Smooth muscle cell (in vitro differentiated cells): ENCODE results near the gene TXNRD2. TPM values are rescaled to one million over a fixed set of nuclear protein-coding genes. Genes with fewer than 3 reads are reported as not detected.

Source experiments
- DNase-seq: peaks from one replicate; lab custom pipeline; 2025; ENCODE audit not compliant: unreplicated experiment; lab: John Stamatoyannopoulos, UW
- H2AFZ ChIP-seq: fragments of 200-600 bp; sonication (generic); 2 replicates; pipeline ENCODE4 v1.6.0; 2016; ENCODE audit warnings: antibody characterized with exemption, low read depth, mild to moderate bottlenecking
- H3F3A ChIP-seq: fragments of 200-600 bp; sonication (generic); 2 replicates; pipeline ENCODE4 v1.6.0; 2017; ENCODE audit warnings: antibody characterized with exemption, low read depth
- H3K27ac ChIP-seq: fragments of 200-600 bp; sonication (generic); 2 replicates; pipeline ENCODE4 v1.5.1; 2016; ENCODE audit warnings: low read depth, mild to moderate bottlenecking
- H3K27me3 ChIP-seq: fragments of 200-600 bp; sonication (generic); 2 replicates; pipeline ENCODE4 v1.6.1; 2016; ENCODE audit warnings: low read depth, mild to moderate bottlenecking
- H3K36me3 ChIP-seq: fragments of 200-600 bp; sonication (generic); 2 replicates; pipeline ENCODE4 v1.5.1; 2016; ENCODE audit warnings: low read depth
- H3K4me1 ChIP-seq: fragments of 200-600 bp; sonication (generic); 2 replicates; pipeline ENCODE4 v1.5.1; 2016; ENCODE audit warnings: low read depth
- H3K4me2 ChIP-seq: fragments of 200-600 bp; sonication (generic); 2 replicates; pipeline ENCODE4 v1.6.0; 2016; ENCODE audit warnings: mild to moderate bottlenecking
- H3K4me3 ChIP-seq: fragments of 200-600 bp; sonication (generic); 2 replicates; pipeline ENCODE4 v1.5.1; 2016; ENCODE audit warnings: mild to moderate bottlenecking
- H3K79me2 ChIP-seq: fragments of 200-600 bp; sonication (generic); 2 replicates; pipeline ENCODE4 v1.6.0; 2016; ENCODE audit warnings: low read depth, mild to moderate bottlenecking
- H3K9ac ChIP-seq: fragments of 200-600 bp; sonication (generic); 2 replicates; pipeline ENCODE4 v1.6.0; 2016; ENCODE audit warnings: low read depth
- H3K9me3 ChIP-seq: fragments of 200-600 bp; sonication (generic); replicated peaks from 2 replicates; pipeline ENCODE4 v1.5.1; 2016; ENCODE audit warnings: low read depth
- H4K20me1 ChIP-seq: fragments of 200-600 bp; sonication (generic); 2 replicates; pipeline ENCODE4 v1.6.0; 2016; ENCODE audit warnings: low read depth
- WGBS: methylation state at CpG from one replicate; pipeline ENCODE4 v1.1.7; 2016; ENCODE audit warnings: low lambda C conversion rate; 5-methylcytosine and 5-hydroxymethylcytosine counted together
- polyA plus RNA-seq: library from polyadenylated mRNA; unstranded; fragments of >200 nt; fragmentation: Nextera tagmentation; extraction: Ambion mirVana; gene quantifications from 2 replicates; pipeline ENCODE4 v1.2.1, GENCODE V29; 2016
- total RNA-seq: library from RNA; depleted of rRNA; stranded (reverse); fragments of >200 nt; gene quantifications from 2 replicates; pipeline ENCODE4 v1.2.3, GENCODE V29; 2014
- TF ChIP-seq, protein P1 (sequence below): fragments of 200-600 bp; sonication (generic); IDR thresholded peaks from 2 replicates; pipeline ENCODE4 v1.5.1; 2017; ENCODE audit warnings: borderline replicate concordance, mild to moderate bottlenecking, antibody characterized with exemption; ENCODE audit not compliant: insufficient read depth, poor library complexity, severe bottlenecking

Gene TXNRD2
- total and polyA plus RNA-seq, 2 experiments from 2014 or later: 3.2 TPM; not detected in 1

DNA sequence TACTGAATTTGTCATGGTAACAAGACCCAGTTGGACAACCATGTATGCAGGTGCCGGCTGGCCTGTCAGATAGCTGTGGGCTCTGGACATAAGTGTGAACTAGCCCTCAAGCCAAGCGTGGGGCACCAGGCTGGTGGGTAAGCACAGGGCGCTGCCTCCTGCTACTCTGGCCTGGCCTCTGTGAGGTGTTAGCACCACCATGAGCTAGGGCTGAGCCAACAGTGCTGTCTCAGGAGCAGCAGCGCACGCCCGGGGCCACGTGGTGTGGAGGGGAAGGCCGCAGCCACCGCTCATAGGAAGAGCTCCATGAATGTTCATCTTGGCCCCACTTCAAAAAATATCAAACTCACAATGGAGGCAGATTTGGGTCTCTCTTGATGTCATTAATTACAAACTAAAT, 51.7 kb downstream of the TXNRD2 start:
- Histone ChIP-seq H3F3A (no peaks in the 10 kb centered on the region), H3K36me3 (no peaks in the 10 kb centered on the region), H3K9ac (no peak overlapping the region), H3K27ac (no peak overlapping the region), H3K27me3 (no peaks in the 10 kb centered on the region), H3K9me3 (no peaks in the 10 kb centered on the region), H2AFZ (no peak overlapping the region), H4K20me1 (no peaks in the 10 kb centered on the region), H3K4me3 (no peak overlapping the region), H3K4me1 (peaks cover 22% of the 10 kb centered on the region), H3K4me2 (no peak overlapping the region), H3K79me2 (no peaks in the 10 kb centered on the region)
- WGBS: 87% methylated on average over 9 of the region's 9 CpGs
- DNase-seq: no peak
- TF ChIP-seq, protein P1, sequence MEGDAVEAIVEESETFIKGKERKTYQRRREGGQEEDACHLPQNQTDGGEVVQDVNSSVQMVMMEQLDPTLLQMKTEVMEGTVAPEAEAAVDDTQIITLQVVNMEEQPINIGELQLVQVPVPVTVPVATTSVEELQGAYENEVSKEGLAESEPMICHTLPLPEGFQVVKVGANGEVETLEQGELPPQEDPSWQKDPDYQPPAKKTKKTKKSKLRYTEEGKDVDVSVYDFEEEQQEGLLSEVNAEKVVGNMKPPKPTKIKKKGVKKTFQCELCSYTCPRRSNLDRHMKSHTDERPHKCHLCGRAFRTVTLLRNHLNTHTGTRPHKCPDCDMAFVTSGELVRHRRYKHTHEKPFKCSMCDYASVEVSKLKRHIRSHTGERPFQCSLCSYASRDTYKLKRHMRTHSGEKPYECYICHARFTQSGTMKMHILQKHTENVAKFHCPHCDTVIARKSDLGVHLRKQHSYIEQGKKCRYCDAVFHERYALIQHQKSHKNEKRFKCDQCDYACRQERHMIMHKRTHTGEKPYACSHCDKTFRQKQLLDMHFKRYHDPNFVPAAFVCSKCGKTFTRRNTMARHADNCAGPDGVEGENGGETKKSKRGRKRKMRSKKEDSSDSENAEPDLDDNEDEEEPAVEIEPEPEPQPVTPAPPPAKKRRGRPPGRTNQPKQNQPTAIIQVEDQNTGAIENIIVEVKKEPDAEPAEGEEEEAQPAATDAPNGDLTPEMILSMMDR: no peak

DNA sequence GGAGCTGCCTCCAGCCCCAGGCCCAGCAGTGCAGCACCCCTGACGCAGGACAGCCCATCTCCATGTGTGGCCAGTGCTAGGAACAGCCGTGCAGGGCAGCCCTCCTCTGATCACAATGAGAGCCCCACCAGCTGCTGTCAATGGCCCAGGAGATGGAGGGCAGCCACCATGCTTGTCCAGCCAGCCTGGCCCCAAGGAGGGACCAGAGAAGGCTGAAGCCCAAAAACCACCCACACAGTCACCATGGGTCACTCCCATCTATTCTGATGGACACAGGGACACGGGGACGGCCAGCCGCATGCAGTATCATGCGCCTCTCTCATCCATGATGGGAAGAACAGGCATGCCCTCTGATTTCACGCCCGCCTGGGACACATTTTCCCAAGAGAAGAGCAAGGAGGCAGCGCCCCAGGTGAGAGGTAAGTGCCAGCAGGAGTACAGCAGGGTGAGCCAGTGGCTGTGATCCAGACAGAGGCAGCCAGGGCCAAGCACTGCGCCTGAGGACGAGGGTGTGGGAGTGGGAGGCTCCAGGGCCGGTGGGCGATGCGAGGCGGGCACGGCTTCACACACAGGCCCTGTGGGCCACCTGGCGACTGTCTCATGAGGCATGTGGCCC, 53.4 kb downstream of the TXNRD2 start:
- no peak overlapping the region for H3K27ac ChIP-seq
- no peaks in the 10 kb centered on the region for H3K27me3 ChIP-seq
- H3K36me3 ChIP-seq: no peaks in the 10 kb centered on the region

DNA sequence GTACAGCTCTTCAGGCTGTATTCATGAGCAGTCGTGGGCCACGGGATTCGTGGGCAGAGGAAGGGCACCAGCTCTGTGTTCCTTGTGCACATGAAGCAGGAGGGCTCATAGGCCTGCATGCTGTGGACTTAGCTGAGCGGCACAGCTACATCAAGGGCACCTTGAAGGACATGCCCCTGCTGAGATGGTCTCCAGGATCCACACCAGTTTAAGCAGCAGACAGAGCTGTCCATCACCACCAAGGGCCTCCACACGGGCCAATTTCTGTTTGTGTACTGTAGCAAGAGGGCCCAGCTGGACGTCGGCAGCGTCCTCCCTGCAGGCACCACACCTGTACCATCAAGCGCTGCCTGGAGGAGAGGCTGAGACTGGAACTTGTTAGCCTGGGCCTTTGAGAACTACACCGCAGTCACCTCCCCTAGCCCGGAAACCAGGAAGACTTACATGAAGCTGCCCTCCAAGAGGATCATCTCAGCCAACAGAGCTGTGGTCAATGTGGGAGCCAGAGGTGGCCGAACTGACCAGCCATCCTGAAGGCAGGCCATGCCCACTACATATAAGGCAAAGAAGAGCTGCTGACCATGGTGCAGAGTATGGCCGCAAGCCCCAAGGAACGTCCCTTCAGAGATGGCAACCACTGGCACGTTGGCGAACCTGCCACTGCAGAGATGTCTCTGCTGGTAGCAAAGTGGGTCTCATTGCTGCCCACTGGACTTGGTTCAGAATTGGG, 54.2 kb downstream of the TXNRD2 start:
- H3K9me3 ChIP-seq: no peaks in the 10 kb centered on the region
- WGBS: 94% methylated on average over 16 of the region's 16 CpGs
- H3K27ac ChIP-seq: no peak overlapping the region
- H3K4me3 ChIP-seq: no peak overlapping the region
- no peaks in the 10 kb centered on the region for H4K20me1 ChIP-seq
- DNase-seq: no peak
- H3K36me3 ChIP-seq: no peaks in the 10 kb centered on the region
- H3F3A ChIP-seq: peaks cover under 1% of the 10 kb centered on the region
- no peak overlapping the region for H3K4me2 ChIP-seq
- H3K27me3 ChIP-seq: no peaks in the 10 kb centered on the region
- TF ChIP-seq, protein P1: no peak
- H3K4me1 ChIP-seq: peaks cover 15% of the 10 kb centered on the region
- no peak overlapping the region for H2AFZ ChIP-seq
- no peaks in the 10 kb centered on the region for H3K79me2 ChIP-seq
- H3K9ac ChIP-seq: no peak overlapping the region

More for the DNA sequence above, 53.4 kb downstream of the TXNRD2 start:
- H3K9ac ChIP-seq: no peak overlapping the region
- no peak overlapping the region for H3K4me2 ChIP-seq
- H3K79me2 ChIP-seq: no peaks in the 10 kb centered on the region
- H3K4me1 ChIP-seq: peaks cover 22% of the 10 kb centered on the region
- H3F3A ChIP-seq: no peaks in the 10 kb centered on the region
- 95% methylated on average over 17 of the region's 17 CpGs for WGBS
- no peak overlapping the region for H2AFZ ChIP-seq
- no peak for DNase-seq
- H4K20me1 ChIP-seq: no peaks in the 10 kb centered on the region
- no peak overlapping the region for H3K4me3 ChIP-seq
- TF ChIP-seq, protein P1: no peak
- no peaks in the 10 kb centered on the region for H3K9me3 ChIP-seq
